ENCODE results near the gene SUN1.

The SUN1 gene

GRCh38 chr7:917255-918117 is 85.2 kb downstream of the SUN1 start:
- TF ChIP-seq ZFX (IDR thresholded peaks at IDR 0.05; ENCODE audit: borderline replicate concordance) (no peak), CTCF (IDR thresholded peaks at IDR 0.05) (no peak)
- H3K27ac ChIP-seq: no peak overlapping the region

GRCh38 chr7:918118-918425 is 85.8 kb downstream of the SUN1 start:
- TF ChIP-seq CTCF (IDR thresholded peaks at IDR 0.05) (no peak), ZFX (IDR thresholded peaks at IDR 0.05; ENCODE audit: borderline replicate concordance) (no peak)
- no peak overlapping the region for H3K27ac ChIP-seq

GRCh38 chr7:918441-919113 is 86.3 kb downstream of the SUN1 start:
- TF ChIP-seq ZFX (IDR thresholded peaks at IDR 0.05; ENCODE audit: borderline replicate concordance) (no peak), CTCF (IDR thresholded peaks at IDR 0.05) (no peak)
- no peak overlapping the region for H3K27ac ChIP-seq

- TF ChIP-seq ZFX (IDR thresholded peaks at IDR 0.05; ENCODE audit: borderline replicate concordance) (no peak), CTCF (IDR thresholded peaks at IDR 0.05) (no peak)
- no peak overlapping the region for H3K27ac ChIP-seq
These were observed 86.8 kb downstream of the SUN1 start for GRCh38 chr7:919114-919442.

- TF ChIP-seq CTCF (IDR thresholded peaks at IDR 0.05) (no peak), ZFX (IDR thresholded peaks at IDR 0.05; ENCODE audit: borderline replicate concordance) (no peak)
- H3K27ac ChIP-seq: no peak overlapping the region
These were observed 87.7 kb downstream of the SUN1 start for GRCh38 chr7:919924-920341.

- TF ChIP-seq CTCF (IDR thresholded peaks at IDR 0.05) (no peak), ZFX (IDR thresholded peaks at IDR 0.05; ENCODE audit: borderline replicate concordance) (no peak)
- no peak overlapping the region for H3K27ac ChIP-seq
These were observed 88.2 kb downstream of the SUN1 start for GRCh38 chr7:920351-921070.

- no peak overlapping the region for H3K27ac ChIP-seq
- TF ChIP-seq CTCF (IDR thresholded peaks at IDR 0.05) (no peak), ZFX (IDR thresholded peaks at IDR 0.05; ENCODE audit: borderline replicate concordance) (no peak)
These were observed 88.8 kb downstream of the SUN1 start for GRCh38 chr7:921071-921461.
